Naive thymus-derived CD4-positive, alpha-beta T cell (primary cell): ENCODE data around the gene GRIP2. TPM values are rescaled to one million over a fixed set of nuclear protein-coding genes. Genes with fewer than 3 reads are reported as not detected.

Source experiments
- ATAC-seq: fragments of 150-1000 bp; cut with Tn5 transposase; 2 replicates; pipeline ENCODE4 v1.10.0; 2021; ENCODE audit warnings: mild to moderate bottlenecking, moderate library complexity
- CTCF ChIA-PET: fragments of 350-600 bp; sonication (Branson Sonifier 250); formaldehyde crosslinking; loops from one replicate; lab custom pipeline; 2021; ENCODE audit warnings: antibody characterized with exemption; lab: Charles Lee
- POLR2A ChIA-PET: fragments of 350-600 bp; sonication (Branson Sonifier 250); formaldehyde crosslinking; loops from one replicate; lab custom pipeline; 2021; ENCODE audit warnings: antibody characterized with exemption, inconsistent platforms; lab: Charles Lee
- DNase-seq, 9 donors: peaks; one replicate each; pipeline versions ENCODE4 v3.0.0 to v3.0.0-alpha.2; 2020 to 2022; ENCODE audit warnings: mixed read lengths in 1 of 9
- H3K27ac ChIP-seq: one replicate; pipeline ENCODE4 v1.7.0; 2013; ENCODE audit warnings: mild to moderate bottlenecking, low read depth, low read length, moderate library complexity
- H3K27me3 ChIP-seq, 2 donors: one replicate each; pipeline ENCODE4 v1.7.0; 2013; ENCODE audit warnings: low read length in 2 of 2, mild to moderate bottlenecking in 2 of 2, moderate library complexity in 2 of 2; ENCODE audit not compliant: control insufficient read depth in 2 of 2, insufficient read depth in 2 of 2
- H3K36me3 ChIP-seq, 3 experiments: 1 replicate in 2 of 3; 2 replicates in 1 of 3; pipeline ENCODE4 v1.7.0; 2013; ENCODE audit warnings: low read length in 3 of 3, mild to moderate bottlenecking in 3 of 3, moderate library complexity in 1 of 3; ENCODE audit not compliant: insufficient read depth in 3 of 3, control insufficient read depth in 2 of 3
- H3K4me1 ChIP-seq, 2 donors: one replicate each; pipeline ENCODE4 v1.7.0; 2013; ENCODE audit warnings: low read length in 2 of 2, mild to moderate bottlenecking in 2 of 2, moderate library complexity in 1 of 2; ENCODE audit not compliant: control insufficient read depth in 2 of 2, insufficient read depth in 2 of 2
- H3K4me3 ChIP-seq: 2 replicates; pipeline ENCODE4 v1.7.0; 2013; ENCODE audit warnings: mild to moderate bottlenecking, low read length
- H3K9me3 ChIP-seq, 3 experiments: 1 replicate in 2 of 3; 2 replicates in 1 of 3; pipeline ENCODE4 v1.7.0; 2013; ENCODE audit warnings: low read length in 3 of 3; ENCODE audit not compliant: control insufficient read depth in 2 of 3
- H3K27ac Mint-ChIP-seq, 9 donors: one replicate each; pipeline ENCODE4 v1.8.0; 2020 to 2022; ENCODE audit warnings: mixed read lengths in 9 of 9, mild to moderate bottlenecking in 8 of 9, moderate library complexity in 5 of 9, inconsistent platforms in 2 of 9
- H3K27me3 Mint-ChIP-seq, 5 donors: one replicate each; pipeline ENCODE4 v1.8.0; 2021 to 2022; ENCODE audit warnings: mixed read lengths in 5 of 5, mild to moderate bottlenecking in 1 of 5
- H3K36me3 Mint-ChIP-seq, 5 donors: one replicate each; pipeline ENCODE4 v1.8.0; 2020 to 2022; ENCODE audit warnings: mixed read lengths in 5 of 5, mild to moderate bottlenecking in 3 of 5, inconsistent platforms in 1 of 5
- H3K4me1 Mint-ChIP-seq, 7 donors: one replicate each; pipeline ENCODE4 v1.8.0; 2020 to 2022; ENCODE audit warnings: mixed read lengths in 7 of 7, mild to moderate bottlenecking in 3 of 7, inconsistent platforms in 1 of 7
- H3K4me3 Mint-ChIP-seq, 10 donors: one replicate each; pipeline ENCODE4 v1.8.0; 2020 to 2022; ENCODE audit warnings: mild to moderate bottlenecking in 10 of 10, mixed read lengths in 10 of 10, moderate library complexity in 6 of 10, inconsistent platforms in 2 of 10
- H3K9me3 Mint-ChIP-seq, 11 donors: one replicate each; pipeline ENCODE4 v1.8.0; 2020 to 2022; ENCODE audit warnings: mixed read lengths in 11 of 11, mild to moderate bottlenecking in 4 of 11, inconsistent platforms in 1 of 11, moderate library complexity in 1 of 11
- intact Hi-C, 2 donors: fragments of 100-400 bp; cut with micrococcal nuclease; formaldehyde crosslinking; loops; one replicate each; pipeline ENCODE4 v1.15.1; 2023
- polyA plus RNA-seq, 2 donors: library from polyadenylated mRNA; unstranded; fragments of 300-500 nt; fragmentation: Illumina TruSeq; gene quantifications; one replicate each; pipeline ENCODE4 v1.2.3, GENCODE V29; 2021
- total RNA-seq, 6 experiments: library from RNA in 5 of 6; stranded (reverse) in 5 of 6; gene quantifications; 1 replicate in 5 of 6; 2 replicates in 1 of 6; pipeline ENCODE4 v1.2.3 and lab custom pipeline; 2021 to 2026

GRIP2 gene
- total and polyA plus RNA-seq, 7 experiments from 2014 or later, result not detected

GRCh38 chr3:14536837-14537589 lies 3.1 kb downstream of the GRIP2 start:
- H3K27me3 ChIP-seq, result no peaks in the 10 kb centered on the region
- peaks cover 0 to 3% (median 0%) of the 10 kb centered on the region in 5 donors for H3K36me3 Mint-ChIP-seq
- DNase-seq, result no peak
- no peak for ATAC-seq
- H3K27ac Mint-ChIP-seq, result no peak overlapping the region
- no peak overlapping the region for H3K4me3 Mint-ChIP-seq
- ChIA-PET CTCF (no interaction called here), POLR2A (no interaction called here)
- H3K9me3 Mint-ChIP-seq, result no peaks in the 10 kb centered on the region
- peaks cover 0 to 11% (median 5%) of the 10 kb centered on the region in 5 donors for H3K27me3 Mint-ChIP-seq
- H3K36me3 ChIP-seq, result no peaks in the 10 kb centered on the region
- H3K4me3 ChIP-seq, result no peak overlapping the region
- no peak overlapping the region for H3K27ac ChIP-seq
- H3K4me1 Mint-ChIP-seq, result peaks cover 0 to 1% (median 0%) of the 10 kb centered on the region in 7 donors
- no peaks in the 10 kb centered on the region for H3K9me3 ChIP-seq
- no peaks in the 10 kb centered on the region for H3K4me1 ChIP-seq
- intact Hi-C loops, result no loop called here

GRCh38 chr3:14536055-14536815 lies 3.9 kb downstream of the GRIP2 start:
- Histone ChIP-seq H3K27ac (no peak overlapping the region), H3K4me1 (no peaks in the 10 kb centered on the region), H3K27me3 (no peaks in the 10 kb centered on the region), H3K4me3 (no peak overlapping the region), H3K9me3 (no peaks in the 10 kb centered on the region), H3K36me3 (no peaks in the 10 kb centered on the region)
- Mint-ChIP-seq H3K36me3 (peaks cover 0 to 3% (median 0%) of the 10 kb centered on the region in 5 donors), H3K4me3 (no peak overlapping the region), H3K9me3 (no peaks in the 10 kb centered on the region), H3K27ac (no peak overlapping the region), H3K4me1 (peaks cover 0 to 1% (median 0%) of the 10 kb centered on the region in 7 donors), H3K27me3 (peaks cover 0 to 11% (median 5%) of the 10 kb centered on the region in 5 donors)
- DNase-seq (no peak), ATAC-seq (no peak)
- POLR2A ChIA-PET, result no interaction called here
- CTCF ChIA-PET, result no interaction called here
- intact Hi-C loops, result no loop called here

- no peak overlapping the region for H3K27ac Mint-ChIP-seq
- peaks cover 0 to 3% (median 0%) of the 10 kb centered on the region in 5 donors for H3K36me3 Mint-ChIP-seq
- H3K27me3 ChIP-seq, result no peaks in the 10 kb centered on the region
- H3K9me3 ChIP-seq, result no peaks in the 10 kb centered on the region
- ChIA-PET CTCF (no interaction called here), POLR2A (no interaction called here)
- H3K4me3 ChIP-seq, result no peak overlapping the region
- H3K27ac ChIP-seq, result no peak overlapping the region
- no peaks in the 10 kb centered on the region for H3K4me1 ChIP-seq
- no peak overlapping the region for H3K4me3 Mint-ChIP-seq
- intact Hi-C loops, result no loop called here
- peaks cover 0 to 1% (median 0%) of the 10 kb centered on the region in 7 donors for H3K4me1 Mint-ChIP-seq
- H3K27me3 Mint-ChIP-seq, result peaks cover 0 to 11% (median 5%) of the 10 kb centered on the region in 5 donors
- ATAC-seq, result no peak
- H3K9me3 Mint-ChIP-seq, result no peaks in the 10 kb centered on the region
- no peak for DNase-seq
- no peaks in the 10 kb centered on the region for H3K36me3 ChIP-seq
Observed at GRCh38 chr3:14535616-14536015, 4.5 kb downstream of the GRIP2 start.

DNA sequence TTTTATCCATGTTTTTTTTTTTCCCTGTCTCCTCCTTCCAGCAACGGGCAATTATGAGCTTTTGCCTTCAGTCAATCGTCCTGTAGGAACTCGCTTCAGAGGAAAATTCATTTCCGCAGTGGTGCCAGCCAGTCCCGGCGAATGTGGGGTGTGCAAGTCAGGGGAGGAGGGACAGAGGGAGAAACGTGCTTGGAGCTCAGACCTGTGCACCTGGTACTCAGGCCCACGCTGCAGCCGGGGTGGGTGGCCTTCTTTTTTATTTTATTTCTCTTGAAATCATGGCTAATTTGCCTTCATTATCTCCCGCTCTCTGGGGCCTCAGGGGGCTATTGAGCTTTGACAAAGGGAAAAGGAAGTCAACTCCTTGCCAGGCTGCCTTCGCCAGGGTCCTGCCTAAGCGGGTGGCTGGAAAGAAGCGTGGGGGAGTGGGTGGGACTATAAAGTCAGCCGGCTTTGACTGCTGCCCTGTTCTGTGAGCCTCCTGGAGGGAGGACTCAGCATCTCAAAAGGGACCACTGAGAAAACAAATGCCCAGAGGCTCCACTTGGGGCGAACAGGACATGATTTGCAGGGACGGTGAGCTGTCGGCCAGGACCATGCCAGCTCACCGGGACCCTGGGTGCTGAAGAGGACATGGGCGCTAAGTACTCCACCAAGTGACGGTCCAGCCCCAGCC lies 5.5 kb downstream of the GRIP2 start:
- ChIA-PET CTCF (interaction anchor here (0.6 kb wide), 1 partner anchor 1039 kb away, joined by 3 read pairs; no protein-coding TSS in a partner anchor), POLR2A (no interaction called here)
- no peak overlapping the region for H3K27ac Mint-ChIP-seq
- H3K36me3 Mint-ChIP-seq, result peaks cover 0 to 3% (median 0%) of the 10 kb centered on the region in 5 donors
- H3K4me3 Mint-ChIP-seq, result no peak overlapping the region
- H3K4me1 Mint-ChIP-seq, result peaks cover 0 to 1% (median 0%) of the 10 kb centered on the region in 7 donors
- H3K9me3 Mint-ChIP-seq, result peaks cover 0 to 2% (median 0%) of the 10 kb centered on the region in 11 donors
- Histone ChIP-seq H3K36me3 (no peaks in the 10 kb centered on the region), H3K27ac (no peak overlapping the region), H3K27me3 (no peaks in the 10 kb centered on the region), H3K9me3 (no peaks in the 10 kb centered on the region), H3K4me1 (no peaks in the 10 kb centered on the region), H3K4me3 (no peak overlapping the region)
- ATAC-seq (no peak), DNase-seq (no peak)
- peaks cover 0 to 11% (median 5%) of the 10 kb centered on the region in 5 donors for H3K27me3 Mint-ChIP-seq
- intact Hi-C loops, result no loop called here

GRCh38 chr3:14533457-14533958 lies 6.6 kb downstream of the GRIP2 start:
- Histone ChIP-seq H3K27me3 (no peaks in the 10 kb centered on the region), H3K4me1 (no peaks in the 10 kb centered on the region), H3K36me3 (no peaks in the 10 kb centered on the region), H3K4me3 (no peak overlapping the region), H3K9me3 (no peaks in the 10 kb centered on the region), H3K27ac (no peak overlapping the region)
- H3K4me1 Mint-ChIP-seq, result peaks cover 0 to 1% (median 0%) of the 10 kb centered on the region in 7 donors
- H3K9me3 Mint-ChIP-seq, result peaks cover 0 to 2% (median 0%) of the 10 kb centered on the region in 11 donors
- H3K4me3 Mint-ChIP-seq, result no peak overlapping the region
- peaks cover 0 to 3% (median 0%) of the 10 kb centered on the region in 5 donors for H3K36me3 Mint-ChIP-seq
- peaks cover 0 to 11% (median 5%) of the 10 kb centered on the region in 5 donors for H3K27me3 Mint-ChIP-seq
- POLR2A ChIA-PET, result no interaction called here
- ATAC-seq (no peak), DNase-seq (no peak)
- intact Hi-C loops, result no loop called here
- CTCF ChIA-PET, result no interaction called here
- no peak overlapping the region for H3K27ac Mint-ChIP-seq

- DNase-seq, result no peak
- Mint-ChIP-seq H3K27me3 (peaks cover 0 to 11% (median 8%) of the 10 kb centered on the region in 5 donors), H3K4me1 (peaks cover 0 to 1% (median 0%) of the 10 kb centered on the region in 7 donors), H3K36me3 (peaks cover 0 to 3% (median 0%) of the 10 kb centered on the region in 5 donors), H3K9me3 (peaks cover 0 to 2% (median 0%) of the 10 kb centered on the region in 11 donors), H3K4me3 (no peak overlapping the region), H3K27ac (no peak overlapping the region)
- no peak overlapping the region for H3K4me3 ChIP-seq
- H3K36me3 ChIP-seq, result no peaks in the 10 kb centered on the region
- intact Hi-C loops, result no loop called here
- ATAC-seq, result no peak
- H3K27me3 ChIP-seq, result no peaks in the 10 kb centered on the region
- ChIA-PET POLR2A (no interaction called here), CTCF (no interaction called here)
- H3K9me3 ChIP-seq, result no peaks in the 10 kb centered on the region
- H3K4me1 ChIP-seq, result no peaks in the 10 kb centered on the region
- H3K27ac ChIP-seq, result no peak overlapping the region
Observed at GRCh38 chr3:14532691-14533456, 7.3 kb downstream of the GRIP2 start.
